Ovary (tissue), 9 donors: Measurements from ENCODE around the gene VSIG10L. TPM values are rescaled to one million over a fixed set of nuclear protein-coding genes. Genes with fewer than 3 reads are reported as not detected.

ENCODE experiments used
- DNase-seq, 5 donors: peaks; one replicate each; pipeline ENCODE4 v3.0.0-alpha.2; 2019 to 2020
- H3K27ac ChIP-seq, 2 donors: fragments of 200-600 bp; one replicate each; pipeline versions ENCODE4 v1.5.1 to v1.8.0; 2019 to 2022
- H3K27me3 ChIP-seq: fragments of 200-600 bp; one replicate; pipeline ENCODE4 v1.8.0; 2022
- H3K36me3 ChIP-seq: fragments of 200-600 bp; sonication (generic); one replicate; pipeline ENCODE4 v1.5.1; 2019
- H3K4me1 ChIP-seq: one replicate; pipeline ENCODE4 v1.8.1; 2013; ENCODE audit warnings: mild to moderate bottlenecking, moderate library complexity; ENCODE audit not compliant: insufficient read depth
- H3K4me3 ChIP-seq: fragments of 200-600 bp; sonication (generic); one replicate; pipeline ENCODE4 v1.5.1; 2017
- H3K9me3 ChIP-seq, 2 donors: fragments of 200-600 bp in 1 of 2; sonication (generic) in 1 of 2; one replicate each; pipeline versions ENCODE4 v1.5.1 to v1.8.1; 2013 to 2019; ENCODE audit warnings: mild to moderate bottlenecking in 1 of 2, moderate library complexity in 1 of 2
- CTCF ChIP-seq, 3 donors: fragments of 450-650 bp in 2 of 3; fragments of 200-600 bp in 1 of 3; IDR thresholded peaks; one replicate each; pipeline versions ENCODE4 v1.5.1 to v1.8.0; 2016 to 2022; ENCODE audit warnings: antibody characterized with exemption in 3 of 3, mild to moderate bottlenecking in 1 of 3
- EP300 ChIP-seq: sonication (generic); formaldehyde crosslinking; IDR thresholded peaks from one replicate; pipeline ENCODE4 v1.6.1; 2017; ENCODE audit warnings: antibody characterized with exemption
- POLR2A ChIP-seq: fragments of 450-650 bp; IDR thresholded peaks from one replicate; pipeline ENCODE4 v1.6.1; 2017; ENCODE audit warnings: antibody characterized with exemption, mild to moderate bottlenecking, moderate library complexity
- WGBS, 3 donors: extraction: QIAGEN DNeasy Blood & Tissue Kit in 1 of 3; methylation state at CpG; one replicate each; pipeline versions ENCODE4 v1.1.5 to v1.1.7; 2013 to 2017; 5-methylcytosine and 5-hydroxymethylcytosine counted together
- intact Hi-C, 4 donors: fragments of 100-400 bp; cut with DNase I; formaldehyde crosslinking; loops; one replicate each; pipeline versions ENCODE4 v1.11.0 to v1.15.1; 2022 to 2023
- polyA plus RNA-seq, 2 donors: library from polyadenylated mRNA; stranded (reverse); fragments of 200-250 nt in 1 of 2; fragments of 350-450 nt in 1 of 2; fragmentation: Illumina TruSeq in 1 of 2; extraction: RNeasy Lipid Tissue Mini Kit (QIAGEN cat#74804) in 1 of 2; gene quantifications; one replicate each; pipeline ENCODE4 v1.2.3, GENCODE V29; 2013 to 2014
- total RNA-seq, 7 donors: library from RNA; depleted of rRNA in 2 of 7; stranded (reverse); fragments of >200 nt in 2 of 7; fragmentation: NEBNext Ultra II Directional in 3 of 7; extraction: Animal tissue kit (Norgen Biotek cat#: 25700) in 3 of 7; gene quantifications; one replicate each; pipeline versions ENCODE4 v1.1.0 to v1.2.4, GENCODE V29; 2016 to 2023
- donor health status: DM: no; HTN: no; CAD: no; lungs with moderate emphysema.
- donor health status: DM: no; HTN: no; CAD: no.
- donor health status: Bipolar disorder and iron deficiency.
- donor health status: DM: yes; HTN: yes; CAD: no.
- donor health status: DM: no; HTN: no; CAD: no.
- donor health status: DM: yes; HTN: yes; CAD: no.

Gene VSIG10L
- total and polyA plus RNA-seq, 9 donors = 1.8 to 8.1 (median 5.4) TPM

- no peak overlapping the region for H3K4me3 ChIP-seq
- no peak overlapping the region for H3K27ac ChIP-seq
- no peaks in the 10 kb centered on the region for H3K36me3 ChIP-seq
- H3K4me1 ChIP-seq = no peaks in the 10 kb centered on the region
- TF ChIP-seq CTCF (IDR thresholded peaks at IDR 0.05) (no peak), POLR2A (no peak), EP300 (no peak)
- no peaks in the 10 kb centered on the region for H3K9me3 ChIP-seq
- H3K27me3 ChIP-seq = no peaks in the 10 kb centered on the region
- 87 to 91% (median 89%) methylated on average over 17 of the region's 17 CpGs for WGBS, 3 donors
- no peak for DNase-seq
- intact Hi-C loops = loop anchor here in 1 of 4 donors (10.0 kb wide), 1 partner anchor 48 kb away; the partner anchor contains the start of gene C19orf84
Observed at GRCh38 chr19:51346742-51347141, 4.8 kb upstream of the VSIG10L start.

- TF ChIP-seq EP300 (no peak), POLR2A (no peak)
- no peak overlapping the region for H3K27ac ChIP-seq
- H3K9me3 ChIP-seq = no peaks in the 10 kb centered on the region
- DNase-seq = no peak
- WGBS, 3 donors = 93 to 96% (median 96%) methylated on average over 9 of the region's 9 CpGs
- intact Hi-C loops = loop anchor here in 1 of 4 donors (10.0 kb wide), 1 partner anchor 50 kb away; the partner anchor contains the start of gene C19orf84
- H3K4me1 ChIP-seq = peaks cover 2% of the 10 kb centered on the region
- H3K36me3 ChIP-seq = no peaks in the 10 kb centered on the region
- no peak overlapping the region for H3K4me3 ChIP-seq
- no peaks in the 10 kb centered on the region for H3K27me3 ChIP-seq
Observed at GRCh38 chr19:51345076-51345620, 3.2 kb upstream of the VSIG10L start.

- TF ChIP-seq CTCF (IDR thresholded peaks at IDR 0.05) (no peak), POLR2A (no peak), EP300 (no peak)
- Histone ChIP-seq H3K36me3 (no peaks in the 10 kb centered on the region), H3K4me3 (no peak overlapping the region), H3K9me3 (no peaks in the 10 kb centered on the region), H3K27me3 (no peaks in the 10 kb centered on the region), H3K4me1 (peaks cover 2% of the 10 kb centered on the region), H3K27ac (no peak overlapping the region)
- WGBS, 3 donors = 26 to 41% (median 30%) methylated on average over 9 of the region's 9 CpGs
- DNase-seq = no peak
- intact Hi-C loops = loop anchor here in 2 of 4 donors (5.0 to 10.0 kb wide), 2 partner anchors 52 to 314 kb away; partner anchors contain the start of gene C19orf84 (in 1 of the 2)
Observed at GRCh38 chr19:51342631-51343569, 961 bp upstream of the VSIG10L start.

- no peaks in the 10 kb centered on the region for H3K9me3 ChIP-seq
- WGBS, 3 donors = 88 to 91% (median 89%) methylated on average over 18 of the region's 18 CpGs
- peak overlapping the region; percentile 27 to 77 for H3K27ac ChIP-seq
- peaks cover 2% of the 10 kb centered on the region for H3K4me1 ChIP-seq
- peak in 3 of 5 donors; percentile 41 to 46 (median 44) for DNase-seq
- intact Hi-C loops = loop anchor here in 2 of 4 donors (2.0 to 10.0 kb wide), 3 partner anchors 26 to 316 kb away; partner anchors contain the start of genes C19orf84 (in 1 of the 2) and ETFB (in 1 of the 2)
- no peaks in the 10 kb centered on the region for H3K36me3 ChIP-seq
- H3K27me3 ChIP-seq = no peaks in the 10 kb centered on the region
- no peak overlapping the region for H3K4me3 ChIP-seq
- TF ChIP-seq CTCF (IDR thresholded peaks at IDR 0.05) (no peak), POLR2A (no peak), EP300 (no peak)
Observed at GRCh38 chr19:51341066-51341465, 873 bp downstream of the VSIG10L start.
